Measurements from ENCODE around the gene GFOD1. TPM values are rescaled to one million over a fixed set of nuclear protein-coding genes. Genes with fewer than 3 reads are reported as not detected.

GFOD1 gene
- total and polyA plus RNA-seq, 8 donors = 1.4 to 2.7 (median 2.1) TPM

DNA sequence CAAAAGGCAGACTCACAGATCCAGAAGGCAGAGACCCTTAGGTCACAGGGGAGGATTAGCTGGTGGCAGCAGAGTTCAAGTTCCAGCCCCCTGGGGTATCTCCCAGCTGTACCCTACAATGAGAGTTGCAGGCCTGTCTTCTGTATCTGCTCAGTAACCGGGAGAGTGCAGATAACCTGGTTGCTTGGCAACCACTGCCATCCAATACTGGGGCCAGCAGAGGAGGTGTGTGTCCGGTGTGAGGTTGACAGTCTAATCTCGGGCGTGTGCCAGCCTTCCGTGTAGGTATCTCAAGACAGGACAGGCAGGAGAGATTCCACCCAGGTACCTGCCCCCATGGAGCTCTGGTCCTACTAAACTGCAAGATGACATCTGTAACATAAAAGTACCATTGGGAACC lies 102.4 kb downstream of the GFOD1 start:
- 40% methylated on average over 5 of the region's 5 CpGs for WGBS, 2 donors
- Histone ChIP-seq H3K36me3 (no peaks in the 10 kb centered on the region), H3K4me3 (no peak overlapping the region), H3K27me3 (no peaks in the 10 kb centered on the region), H3K4me1 (peaks cover 0 to 10% (median 0%) of the 10 kb centered on the region in 3 donors), H3K9me3 (no peaks in the 10 kb centered on the region), H3K27ac (no peak overlapping the region)
- DNase-seq (no peak), ATAC-seq (peak in 2 of 4 donors; percentile 47 to 58), FAIRE-seq (no peak)
- TF ChIP-seq, protein P1, sequence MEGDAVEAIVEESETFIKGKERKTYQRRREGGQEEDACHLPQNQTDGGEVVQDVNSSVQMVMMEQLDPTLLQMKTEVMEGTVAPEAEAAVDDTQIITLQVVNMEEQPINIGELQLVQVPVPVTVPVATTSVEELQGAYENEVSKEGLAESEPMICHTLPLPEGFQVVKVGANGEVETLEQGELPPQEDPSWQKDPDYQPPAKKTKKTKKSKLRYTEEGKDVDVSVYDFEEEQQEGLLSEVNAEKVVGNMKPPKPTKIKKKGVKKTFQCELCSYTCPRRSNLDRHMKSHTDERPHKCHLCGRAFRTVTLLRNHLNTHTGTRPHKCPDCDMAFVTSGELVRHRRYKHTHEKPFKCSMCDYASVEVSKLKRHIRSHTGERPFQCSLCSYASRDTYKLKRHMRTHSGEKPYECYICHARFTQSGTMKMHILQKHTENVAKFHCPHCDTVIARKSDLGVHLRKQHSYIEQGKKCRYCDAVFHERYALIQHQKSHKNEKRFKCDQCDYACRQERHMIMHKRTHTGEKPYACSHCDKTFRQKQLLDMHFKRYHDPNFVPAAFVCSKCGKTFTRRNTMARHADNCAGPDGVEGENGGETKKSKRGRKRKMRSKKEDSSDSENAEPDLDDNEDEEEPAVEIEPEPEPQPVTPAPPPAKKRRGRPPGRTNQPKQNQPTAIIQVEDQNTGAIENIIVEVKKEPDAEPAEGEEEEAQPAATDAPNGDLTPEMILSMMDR (IDR thresholded peaks at IDR 0.05) = no peak
- intact Hi-C loops (cut with DNase I) = no loop called here

DNA sequence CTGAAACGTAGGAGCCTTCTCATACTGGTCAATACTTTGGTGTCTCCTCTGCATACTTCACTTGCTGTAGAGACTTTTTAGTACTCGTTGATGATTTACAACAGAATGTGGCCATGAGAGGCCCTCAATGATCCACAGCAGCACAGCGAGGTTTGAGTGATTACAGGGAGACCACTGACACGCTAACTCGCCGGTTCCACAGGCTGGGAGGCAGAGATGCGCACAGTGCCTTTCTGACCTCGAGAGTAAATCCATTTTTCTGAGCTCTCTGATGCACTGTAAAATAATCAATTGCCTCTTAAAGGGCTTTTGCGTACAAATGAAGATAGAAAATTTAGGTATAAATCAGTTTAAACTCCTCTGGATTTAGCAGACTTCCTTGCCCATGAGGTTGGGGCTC lies 102.9 kb downstream of the GFOD1 start:
- H3K4me1 ChIP-seq = peaks cover 0 to 10% (median 0%) of the 10 kb centered on the region in 3 donors
- H3K9me3 ChIP-seq = no peaks in the 10 kb centered on the region
- no peaks in the 10 kb centered on the region for H3K36me3 ChIP-seq
- intact Hi-C loops (cut with DNase I) = no loop called here
- H3K27me3 ChIP-seq = no peaks in the 10 kb centered on the region
- H3K27ac ChIP-seq = no peak overlapping the region
- no peak for DNase-seq
- no peak overlapping the region for H3K4me3 ChIP-seq
- WGBS, 2 donors = 84% methylated on average over 9 of the region's 9 CpGs
- TF ChIP-seq, protein P1 (IDR thresholded peaks at IDR 0.05) = no peak
- no peak for FAIRE-seq
- ATAC-seq = no peak

DNA sequence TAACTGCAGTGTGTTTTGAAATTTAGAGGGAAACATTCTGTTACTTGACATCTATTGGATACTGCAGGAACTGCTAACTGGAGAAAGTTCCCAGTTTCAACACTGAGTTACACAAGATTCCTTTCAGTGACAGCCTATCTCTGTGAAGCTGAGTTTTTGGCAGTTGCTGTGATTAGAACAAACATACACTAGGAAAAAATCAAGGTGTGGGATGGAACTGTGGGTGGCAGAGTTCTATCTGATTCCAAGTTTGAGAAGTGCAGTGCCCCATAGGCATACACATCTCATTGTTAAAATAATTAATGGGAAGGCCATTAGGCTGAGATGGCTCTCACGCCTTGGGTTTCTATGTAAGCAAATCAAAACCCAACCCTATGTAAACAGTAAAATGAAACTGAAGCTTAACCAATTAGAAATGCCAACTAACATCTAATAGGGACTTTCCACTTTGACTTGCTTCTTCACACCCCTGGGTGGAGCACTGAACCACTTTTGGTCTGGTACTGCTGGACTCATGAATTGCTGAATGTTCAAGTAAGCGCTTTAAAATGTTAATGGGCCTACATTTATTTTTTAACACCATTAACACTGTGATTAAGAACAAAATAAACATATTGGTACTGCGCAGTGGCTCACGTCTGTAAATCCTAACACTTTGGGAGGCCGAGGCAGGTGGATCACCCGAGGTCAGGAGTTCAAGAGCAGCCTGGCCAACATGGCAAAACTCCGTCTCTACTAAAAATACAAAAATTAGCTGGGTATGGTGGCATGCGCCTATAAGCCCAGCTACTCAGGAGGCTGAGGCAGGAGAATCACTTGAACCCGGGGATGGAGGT lies 103.9 kb downstream of the GFOD1 start:
- intact Hi-C loops (cut with DNase I) = no loop called here
- no peaks in the 10 kb centered on the region for H3K27me3 ChIP-seq
- ATAC-seq (peak; percentile 62 to 94 (median 84)), FAIRE-seq (no peak), DNase-seq (peak in 3 of 6 donors; percentile 32 to 41 (median 37))
- TF ChIP-seq, protein P1 (IDR thresholded peaks at IDR 0.05) = no peak
- WGBS, 2 donors = 57 to 68% methylated on average over 9 of the region's 9 CpGs
- peaks cover 0 to 10% (median 4%) of the 10 kb centered on the region in 3 donors for H3K4me1 ChIP-seq
- no peak overlapping the region for H3K4me3 ChIP-seq
- no peaks in the 10 kb centered on the region for H3K9me3 ChIP-seq
- H3K36me3 ChIP-seq = no peaks in the 10 kb centered on the region
- peak overlapping the region in 2 of 4 donors; percentile 59 to 67 for H3K27ac ChIP-seq

DNA sequence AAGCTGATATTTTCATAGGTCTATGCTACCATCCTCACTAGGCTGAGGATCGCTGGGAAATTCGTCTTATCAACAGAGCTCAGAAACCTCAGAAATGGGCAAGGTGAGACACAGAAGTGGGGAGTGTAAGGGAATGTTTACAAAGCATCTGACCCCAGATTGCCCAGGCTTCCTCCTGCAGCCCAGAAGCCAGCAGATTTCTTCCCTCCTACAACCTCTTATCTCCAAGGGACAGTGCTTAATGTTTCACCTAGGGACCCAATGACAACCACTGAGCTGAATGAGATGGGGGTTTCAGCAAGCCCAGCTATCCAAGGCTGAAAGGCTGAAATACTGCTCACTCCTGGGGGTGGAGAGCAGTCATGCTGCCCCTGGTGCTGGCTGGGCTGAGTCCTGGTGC lies 106.6 kb downstream of the GFOD1 start:
- TF ChIP-seq, protein P1 (IDR thresholded peaks at IDR 0.05) = no peak
- Histone ChIP-seq H3K36me3 (no peaks in the 10 kb centered on the region), H3K4me3 (no peak overlapping the region), H3K27me3 (no peaks in the 10 kb centered on the region), H3K27ac (no peak overlapping the region), H3K9me3 (no peaks in the 10 kb centered on the region), H3K4me1 (peaks cover 0 to 10% (median 4%) of the 10 kb centered on the region in 3 donors)
- WGBS, 2 donors = 58 to 70% methylated on average over 2 of the region's 2 CpGs
- no peak for ATAC-seq
- intact Hi-C loops (cut with DNase I) = no loop called here
- FAIRE-seq = no peak
- no peak for DNase-seq
